Lung (tissue), 12 donors: ENCODE results near the gene CCDC3. TPM values are rescaled to one million over a fixed set of nuclear protein-coding genes. Genes with fewer than 3 reads are reported as not detected.
A peak's percentile ranks its signal among the peaks of the same experiment; 100 is the strongest.

Experiments used
- ATAC-seq: fragments of 200-7000 bp; cut with Tn5 transposase; one replicate; pipeline ENCODE4 v1.9.1; 2020; ENCODE audit warnings: moderate number of reproducible peaks; ENCODE audit not compliant: insufficient read depth, low FRiP score
- DNase-seq, 3 donors: peaks; one replicate each; pipeline ENCODE4 v3.0.0-alpha.2; 2013 to 2017
- H3K27ac ChIP-seq, 2 donors: one replicate each; pipeline ENCODE4 v1.5.1; 2013; ENCODE audit warnings: mild to moderate bottlenecking in 2 of 2, moderate library complexity in 2 of 2, control low read depth in 1 of 2, inconsistent platforms in 1 of 2, low read depth in 1 of 2, low read length in 1 of 2
- H3K27me3 ChIP-seq, 3 donors: one replicate each; pipeline ENCODE4 v1.5.1; 2013; ENCODE audit warnings: low read length in 2 of 3; ENCODE audit not compliant: control insufficient read depth in 3 of 3, insufficient read depth in 3 of 3
- H3K36me3 ChIP-seq, 4 donors: one replicate each; pipeline ENCODE4 v1.5.1; 2013; ENCODE audit warnings: low read length in 4 of 4, mild to moderate bottlenecking in 1 of 4, moderate library complexity in 1 of 4; ENCODE audit not compliant: control insufficient read depth in 4 of 4, insufficient read depth in 4 of 4
- H3K4me1 ChIP-seq, 5 donors: one replicate each; pipeline ENCODE4 v1.5.1; 2013; ENCODE audit warnings: low read length in 5 of 5, mild to moderate bottlenecking in 2 of 5, moderate library complexity in 1 of 5; ENCODE audit not compliant: control insufficient read depth in 5 of 5, insufficient read depth in 5 of 5
- H3K4me3 ChIP-seq: one replicate; pipeline ENCODE4 v1.5.1; 2013; ENCODE audit warnings: mild to moderate bottlenecking, control low read depth, moderate library complexity
- H3K9ac ChIP-seq, 2 donors: one replicate each; pipeline ENCODE4 v1.5.1; 2013; ENCODE audit warnings: low read length in 2 of 2, control low read depth in 1 of 2; ENCODE audit not compliant: insufficient read depth in 1 of 2
- H3K9me3 ChIP-seq, 4 donors: one replicate each; pipeline ENCODE4 v1.5.1; 2013; ENCODE audit warnings: low read length in 3 of 4, mild to moderate bottlenecking in 1 of 4, moderate library complexity in 1 of 4; ENCODE audit not compliant: control insufficient read depth in 4 of 4, insufficient read depth in 3 of 4
- CTCF ChIP-seq: IDR thresholded peaks from 2 replicates; pipeline ENCODE4 v1.5.1; 2012; ENCODE audit warnings: mild to moderate bottlenecking; ENCODE audit errors: control extremely low read depth, extremely low read depth
- WGBS, 2 donors: extraction: QIAGEN DNeasy Blood & Tissue Kit; methylation state at CpG; one replicate each; pipeline ENCODE4 v1.1.7; 2013; 5-methylcytosine and 5-hydroxymethylcytosine counted together
- polyA plus RNA-seq, 2 donors: library from polyadenylated mRNA; stranded (reverse); fragments of 200-250 nt; gene quantifications; one replicate each; pipeline ENCODE4 v1.2.1, GENCODE V29; 2013
- total RNA-seq, 2 donors: library from RNA; depleted of rRNA in 1 of 2; stranded (reverse); fragments of >200 nt in 1 of 2; gene quantifications; one replicate each; pipeline ENCODE4 v1.2.1, GENCODE V29; 2014 to 2021
- donor health status: control.
- donor health status: control.
- donor health status: Bipolar disorder and iron deficiency.
- donor health status: healthy.
- donor health status: DM: yes; HTN: yes; CAD: no.

Gene CCDC3
- total and polyA plus RNA-seq, 4 donors, result 4.1 to 21.5 (median 11.0) TPM

GRCh38 chr10:12971001-12971788 is 30.3 kb downstream of the CCDC3 start:
- H3K9me3 ChIP-seq, result peaks cover 0 to 9% (median 3%) of the 10 kb centered on the region in 4 donors
- DNase-seq, result peak in 1 of 3 donors; percentile 13
- 79 to 91% methylated on average over 14 of the region's 14 CpGs for WGBS, 2 donors
- H3K4me3 ChIP-seq, result no peak overlapping the region
- no peak overlapping the region for H3K9ac ChIP-seq
- H3K36me3 ChIP-seq, result no peaks in the 10 kb centered on the region
- no peak for TF ChIP-seq CTCF
- peaks cover 0 to 2% (median 0%) of the 10 kb centered on the region in 5 donors for H3K4me1 ChIP-seq
- no peak overlapping the region for H3K27ac ChIP-seq
- no peak for ATAC-seq
- peaks cover 0 to 4% (median 0%) of the 10 kb centered on the region in 3 donors for H3K27me3 ChIP-seq

- Histone ChIP-seq H3K27me3 (peaks cover 0 to 4% (median 0%) of the 10 kb centered on the region in 3 donors), H3K36me3 (no peaks in the 10 kb centered on the region), H3K9me3 (peaks cover 0 to 9% (median 3%) of the 10 kb centered on the region in 4 donors), H3K4me3 (no peak overlapping the region), H3K27ac (no peak overlapping the region), H3K4me1 (peaks cover 0 to 8% (median 0%) of the 10 kb centered on the region in 5 donors), H3K9ac (no peak overlapping the region)
- ATAC-seq (no peak), DNase-seq (peak in 2 of 3 donors; percentile 22)
- 23 to 63% methylated on average over 5 of the region's 5 CpGs for WGBS, 2 donors
- TF ChIP-seq CTCF, result no peak
Measured at GRCh38 chr10:12969951-12970350, 31.6 kb downstream of the CCDC3 start.

GRCh38 chr10:12966067-12966466 is 35.4 kb downstream of the CCDC3 start:
- peaks cover 0 to 7% (median 2%) of the 10 kb centered on the region in 4 donors for H3K9me3 ChIP-seq
- peaks cover 0 to 5% (median 0%) of the 10 kb centered on the region in 3 donors for H3K27me3 ChIP-seq
- H3K36me3 ChIP-seq, result no peaks in the 10 kb centered on the region
- no peak overlapping the region for H3K4me3 ChIP-seq
- H3K4me1 ChIP-seq, result peaks cover 0 to 23% (median 6%) of the 10 kb centered on the region in 5 donors
- no peak for TF ChIP-seq CTCF
- DNase-seq (no peak), ATAC-seq (no peak)
- no peak overlapping the region for H3K9ac ChIP-seq
- no peak overlapping the region for H3K27ac ChIP-seq
- 87 to 94% methylated on average over 5 of the region's 5 CpGs for WGBS, 2 donors
